ENCODE results near the gene SEMA5A. TPM values are rescaled to one million over a fixed set of nuclear protein-coding genes. Genes with fewer than 3 reads are reported as not detected.

Gene SEMA5A
- total and polyA plus RNA-seq, 2 donors (not counting 1 experiment from before 2014, with no cell fraction given), result not detected

GRCh38 chr5:9294793-9295465, 250.9 kb downstream of the SEMA5A start:
- Histone ChIP-seq H3K4me2 (replicated peaks; ENCODE audit: low read depth, low read length, poor library complexity, severe bottlenecking) (no peak overlapping the region), H3K36me3 (replicated peaks in 1 of 2; ENCODE audit: control extremely low read depth in 1 of 2, control insufficient read depth in 1 of 2, extremely low read depth in 1 of 2, insufficient read depth in 2 of 2, low read length in 1 of 2) (no peaks in the 10 kb centered on the region), H3K9me3 (ENCODE audit: control extremely low read depth in 1 of 3, control insufficient read depth in 2 of 3, insufficient read depth in 1 of 3, low read length in 2 of 3) (peaks cover 0 to under 1% (median 0%) of the 10 kb centered on the region in 3 donors), H4K20me1 (ENCODE audit: control insufficient read depth, insufficient read depth, low read length, poor library complexity, severe bottlenecking) (no peaks in the 10 kb centered on the region), H3K4me1 (ENCODE audit: control insufficient read depth in 2 of 2, insufficient read depth in 2 of 2, low read length in 2 of 2) (no peaks in the 10 kb centered on the region), H3K27ac (ENCODE audit: low read length in 2 of 2) (no peak overlapping the region), H3K79me2 (ENCODE audit: control insufficient read depth, insufficient read depth, low read length) (no peaks in the 10 kb centered on the region), H2AFZ (ENCODE audit: insufficient read depth, low read depth, low read length, poor library complexity, severe bottlenecking) (no peak overlapping the region), H3K4me3 (ENCODE audit: control extremely low read depth in 1 of 5, extremely low read depth in 1 of 5, insufficient read depth in 1 of 5, low read depth in 2 of 5, low read length in 4 of 5) (no peak overlapping the region), H3K27me3 (replicated peaks in 1 of 4; ENCODE audit: control extremely low read depth in 1 of 4, control insufficient read depth in 3 of 4, insufficient read depth in 4 of 4, low read length in 3 of 4) (no peaks in the 10 kb centered on the region), H3K9ac (ENCODE audit: low read length) (no peak overlapping the region)
- Mint-ChIP-seq H3K9me3 (ENCODE audit: insufficient read depth) (no peaks in the 10 kb centered on the region), H3K27me3 (no peaks in the 10 kb centered on the region), H3K4me1 (no peaks in the 10 kb centered on the region), H3K4me3 (no peak overlapping the region), H3K27ac (no peak overlapping the region)
- ChIA-PET POLR2A (no interaction called here), CTCF (no interaction called here)
- ATAC-seq (ENCODE audit: low read depth) (no peak), DNase-seq (no peak)
- intact Hi-C loops (cut with micrococcal nuclease), result no loop called here
- WGBS (ENCODE audit: insufficient coverage), result 75% methylated on average over 2 of the region's 3 CpGs
- TF ChIP-seq CTCF (IDR thresholded peaks at IDR 0.05), result no peak
- no peak for TF ChIP-seq EZH2 (IDR thresholded peaks at IDR 0.05; ENCODE audit: borderline replicate concordance, insufficient read depth, low read depth, low read length, poor library complexity, severe bottlenecking)

- Histone ChIP-seq H3K9ac (ENCODE audit: low read length) (no peak overlapping the region), H3K27ac (ENCODE audit: low read length in 2 of 2) (no peak overlapping the region), H3K4me3 (ENCODE audit: control extremely low read depth in 1 of 5, extremely low read depth in 1 of 5, insufficient read depth in 1 of 5, low read depth in 2 of 5, low read length in 4 of 5) (no peak overlapping the region), H3K4me1 (ENCODE audit: control insufficient read depth in 2 of 2, insufficient read depth in 2 of 2, low read length in 2 of 2) (no peaks in the 10 kb centered on the region), H3K9me3 (ENCODE audit: control extremely low read depth in 1 of 3, control insufficient read depth in 2 of 3, insufficient read depth in 1 of 3, low read length in 2 of 3) (peaks cover 0 to 4% (median 0%) of the 10 kb centered on the region in 3 donors), H3K4me2 (replicated peaks; ENCODE audit: low read depth, low read length, poor library complexity, severe bottlenecking) (no peak overlapping the region), H3K36me3 (replicated peaks in 1 of 2; ENCODE audit: control extremely low read depth in 1 of 2, control insufficient read depth in 1 of 2, extremely low read depth in 1 of 2, insufficient read depth in 2 of 2, low read length in 1 of 2) (no peaks in the 10 kb centered on the region), H2AFZ (ENCODE audit: insufficient read depth, low read depth, low read length, poor library complexity, severe bottlenecking) (no peak overlapping the region), H3K27me3 (replicated peaks in 1 of 4; ENCODE audit: control extremely low read depth in 1 of 4, control insufficient read depth in 3 of 4, insufficient read depth in 4 of 4, low read length in 3 of 4) (no peaks in the 10 kb centered on the region), H3K79me2 (ENCODE audit: control insufficient read depth, insufficient read depth, low read length) (no peaks in the 10 kb centered on the region), H4K20me1 (ENCODE audit: control insufficient read depth, insufficient read depth, low read length, poor library complexity, severe bottlenecking) (no peaks in the 10 kb centered on the region)
- DNase-seq (no peak), ATAC-seq (ENCODE audit: low read depth) (no peak)
- intact Hi-C loops (cut with micrococcal nuclease), result no loop called here
- TF ChIP-seq CTCF (IDR thresholded peaks at IDR 0.05), result no peak
- no peak for TF ChIP-seq EZH2 (IDR thresholded peaks at IDR 0.05; ENCODE audit: borderline replicate concordance, insufficient read depth, low read depth, low read length, poor library complexity, severe bottlenecking)
- Mint-ChIP-seq H3K4me1 (no peaks in the 10 kb centered on the region), H3K9me3 (ENCODE audit: insufficient read depth) (no peaks in the 10 kb centered on the region), H3K4me3 (no peak overlapping the region), H3K27me3 (no peaks in the 10 kb centered on the region), H3K27ac (no peak overlapping the region)
- CTCF ChIA-PET, result no interaction called here
- WGBS (ENCODE audit: insufficient coverage), result 95% methylated on average over 5 of the region's 7 CpGs
- POLR2A ChIA-PET, result no interaction called here
Observed at GRCh38 chr5:9288234-9288633, 257.6 kb downstream of the SEMA5A start.

Data from B cell (primary cell).